Fibroblast of lung (primary cell): Measurements from ENCODE around the gene CD6. TPM values are rescaled to one million over a fixed set of nuclear protein-coding genes. Genes with fewer than 3 reads are reported as not detected.

Source experiments
- DNase-seq, 2 donors: peaks; one replicate each; pipeline versions ENCODE4 v3.0.0 to v3.0.0-alpha.2; 2010; ENCODE audit warnings: low read depth in 2 of 2
- H2AFZ ChIP-seq: 2 replicates; pipeline ENCODE4 v1.5.1; 2012; ENCODE audit warnings: low read length, control low read depth, inconsistent platforms
- H3K27ac ChIP-seq: 2 replicates; pipeline ENCODE4 v1.5.1; 2011; ENCODE audit warnings: low read length, control low read depth; ENCODE audit not compliant: insufficient read depth
- H3K27me3 ChIP-seq: 2 replicates; pipeline ENCODE4 v1.5.1; 2011; ENCODE audit warnings: mild to moderate bottlenecking, low read length; ENCODE audit not compliant: control insufficient read depth, insufficient read depth
- H3K36me3 ChIP-seq: 2 replicates; pipeline ENCODE4 v1.5.1; 2011; ENCODE audit warnings: low read length; ENCODE audit not compliant: control insufficient read depth, insufficient read depth
- H3K4me1 ChIP-seq: 2 replicates; pipeline ENCODE4 v1.5.1; 2011; ENCODE audit warnings: low read length; ENCODE audit not compliant: control insufficient read depth, insufficient read depth; ENCODE audit errors: extremely low read depth
- H3K4me2 ChIP-seq: 2 replicates; pipeline ENCODE4 v1.5.1; 2011; ENCODE audit warnings: low read length, control low read depth; ENCODE audit not compliant: insufficient read depth; ENCODE audit errors: extremely low read depth
- H3K4me3 ChIP-seq, 4 experiments: fragments of 200-600 bp in 1 of 4; sonication (generic) in 1 of 4; replicated peaks in 1 of 4; 2 replicates each; pipeline ENCODE4 v1.5.1; 2011 to 2016; ENCODE audit warnings: low read length in 4 of 4, low read depth in 3 of 4, mild to moderate bottlenecking in 3 of 4, control low read depth in 2 of 4, inconsistent platforms in 1 of 4, mixed read lengths in 1 of 4; ENCODE audit not compliant: insufficient read depth in 1 of 4; ENCODE audit errors: control extremely low read depth in 1 of 4
- H3K79me2 ChIP-seq: 2 replicates; pipeline ENCODE4 v1.5.1; 2012; ENCODE audit warnings: mild to moderate bottlenecking, low read length, inconsistent platforms; ENCODE audit not compliant: control insufficient read depth, insufficient read depth
- H3K9ac ChIP-seq: 2 replicates; pipeline ENCODE4 v1.5.1; 2011; ENCODE audit warnings: mild to moderate bottlenecking, low read length, control low read depth; ENCODE audit not compliant: insufficient read depth
- H3K9me3 ChIP-seq: 2 replicates; pipeline ENCODE4 v1.5.1; 2012; ENCODE audit warnings: low read depth, low read length; ENCODE audit not compliant: control insufficient read depth, insufficient read depth
- H4K20me1 ChIP-seq: 2 replicates; pipeline ENCODE4 v1.5.1; 2011; ENCODE audit warnings: low read length; ENCODE audit not compliant: control insufficient read depth, insufficient read depth; ENCODE audit errors: extremely low read depth
- CTCF ChIP-seq, 2 donors: IDR thresholded peaks in 1 of 2; conservative IDR thresholded peaks in 1 of 2; 1 replicate in 1 of 2; 2 replicates in 1 of 2; pipeline ENCODE4 v1.5.1; 2011 to 2012; ENCODE audit warnings: low read length in 2 of 2, control low read depth in 1 of 2, inconsistent platforms in 1 of 2, low read depth in 1 of 2, mild to moderate bottlenecking in 1 of 2
- EZH2 ChIP-seq: IDR thresholded peaks from 2 replicates; pipeline ENCODE4 v1.5.1; 2012; ENCODE audit warnings: low read length, control low read depth, mild to moderate bottlenecking; ENCODE audit errors: missing control alignments
- polyA plus RNA-seq, 2 donors: library from polyadenylated mRNA; depleted of rRNA in 1 of 2; stranded (reverse) in 1 of 2; unstranded in 1 of 2; fragments of >200 nt; gene quantifications; 2 replicates each; pipeline ENCODE4 v1.2.1, GENCODE V29; 2011 to 2012; ENCODE audit warnings: missing spikeins in 1 of 2
- total RNA-seq: library from RNA; depleted of rRNA; stranded (reverse); fragments of >200 nt; gene quantifications from 2 replicates; pipeline ENCODE4 v1.2.1, GENCODE V29; 2014

Gene CD6
- total and polyA plus RNA-seq, 2 donors (not counting 1 experiment from before 2014, with no cell fraction given) = not detected

GRCh38 chr11:61018059-61018458 is 46.6 kb downstream of the CD6 start:
- no peaks in the 10 kb centered on the region for H3K79me2 ChIP-seq
- H3K27ac ChIP-seq = no peak overlapping the region
- peaks cover 10% of the 10 kb centered on the region for H3K27me3 ChIP-seq
- H2AFZ ChIP-seq = no peak overlapping the region
- peaks cover 2% of the 10 kb centered on the region for H4K20me1 ChIP-seq
- no peaks in the 10 kb centered on the region for H3K9me3 ChIP-seq
- no peak overlapping the region for H3K4me3 ChIP-seq
- no peak overlapping the region for H3K9ac ChIP-seq
- DNase-seq = no peak
- H3K4me1 ChIP-seq = no peaks in the 10 kb centered on the region
- no peak overlapping the region for H3K4me2 ChIP-seq
- no peak for TF ChIP-seq EZH2
- no peak for TF ChIP-seq CTCF (conservative IDR thresholded peaks at IDR 0.05 in 1 of 2, IDR thresholded peaks at IDR 0.05 in 1 of 2; ENCODE audit: low read depth in 1 of 2, low read length in 2 of 2)
- no peaks in the 10 kb centered on the region for H3K36me3 ChIP-seq

- no peak overlapping the region for H3K27ac ChIP-seq
- H3K79me2 ChIP-seq = no peaks in the 10 kb centered on the region
- H3K9ac ChIP-seq = no peak overlapping the region
- no peaks in the 10 kb centered on the region for H3K9me3 ChIP-seq
- H3K36me3 ChIP-seq = no peaks in the 10 kb centered on the region
- peaks cover 2% of the 10 kb centered on the region for H4K20me1 ChIP-seq
- H3K4me3 ChIP-seq = no peak overlapping the region
- H3K4me2 ChIP-seq = no peak overlapping the region
- no peak for TF ChIP-seq CTCF (conservative IDR thresholded peaks at IDR 0.05 in 1 of 2, IDR thresholded peaks at IDR 0.05 in 1 of 2; ENCODE audit: low read depth in 1 of 2, low read length in 2 of 2)
- no peak for TF ChIP-seq EZH2
- no peak for DNase-seq
- no peaks in the 10 kb centered on the region for H3K4me1 ChIP-seq
- no peak overlapping the region for H2AFZ ChIP-seq
- peaks cover 10% of the 10 kb centered on the region for H3K27me3 ChIP-seq
These were observed 47.8 kb downstream of the CD6 start for GRCh38 chr11:61019037-61019831.

GRCh38 chr11:61019832-61020405 is 48.4 kb downstream of the CD6 start:
- H3K4me2 ChIP-seq = no peak overlapping the region
- H3K36me3 ChIP-seq = no peaks in the 10 kb centered on the region
- no peak overlapping the region for H3K4me3 ChIP-seq
- no peak overlapping the region for H3K9ac ChIP-seq
- DNase-seq = no peak
- H3K27me3 ChIP-seq = peaks cover 10% of the 10 kb centered on the region
- H4K20me1 ChIP-seq = peaks cover 2% of the 10 kb centered on the region
- H2AFZ ChIP-seq = no peak overlapping the region
- H3K27ac ChIP-seq = no peak overlapping the region
- no peaks in the 10 kb centered on the region for H3K79me2 ChIP-seq
- no peaks in the 10 kb centered on the region for H3K4me1 ChIP-seq
- TF ChIP-seq CTCF (conservative IDR thresholded peaks at IDR 0.05 in 1 of 2, IDR thresholded peaks at IDR 0.05 in 1 of 2; ENCODE audit: low read depth in 1 of 2, low read length in 2 of 2) (no peak), EZH2 (no peak)
- no peaks in the 10 kb centered on the region for H3K9me3 ChIP-seq
